GM23338 (cell line): ENCODE measurements around the gene ATXN1L. TPM values are rescaled to one million over a fixed set of nuclear protein-coding genes. Genes with fewer than 3 reads are reported as not detected.

Experiments used
- ATAC-seq: fragments of 200-7000 bp; cut with Tn5 transposase; 3 replicates; pipeline ENCODE4 v1.9.1; 2020
- DNase-seq: peaks from one replicate; pipeline ENCODE4 v3.0.0-alpha.2; 2015; ENCODE audit warnings: low spot score
- H2AFZ ChIP-seq: fragments of 200-600 bp; sonication (generic); 2 replicates; pipeline ENCODE4 v1.8.0; 2016; ENCODE audit warnings: antibody characterized with exemption, mild to moderate bottlenecking, moderate library complexity
- H3F3A ChIP-seq: fragments of 200-600 bp; sonication (generic); replicated peaks from 2 replicates; pipeline ENCODE4 v1.8.0; 2017; ENCODE audit warnings: antibody characterized with exemption, mixed run types, low read depth
- H3K27ac ChIP-seq: fragments of 200-600 bp; sonication (generic); 2 replicates; pipeline ENCODE4 v1.6.1; 2016; ENCODE audit warnings: low read depth
- H3K27me3 ChIP-seq: fragments of 200-600 bp; sonication (generic); 2 replicates; pipeline ENCODE4 v1.8.0; 2016; ENCODE audit warnings: mild to moderate bottlenecking, mixed run types, moderate library complexity; ENCODE audit not compliant: insufficient read depth
- H3K36me3 ChIP-seq: fragments of 200-600 bp; sonication (generic); 2 replicates; pipeline ENCODE4 v1.8.0; 2016; ENCODE audit warnings: mild to moderate bottlenecking; ENCODE audit not compliant: insufficient read depth
- H3K4me1 ChIP-seq: fragments of 200-600 bp; sonication (generic); 2 replicates; pipeline ENCODE4 v1.8.0; 2016; ENCODE audit warnings: mild to moderate bottlenecking, moderate library complexity; ENCODE audit not compliant: insufficient read depth
- H3K4me2 ChIP-seq: fragments of 200-600 bp; sonication (generic); 2 replicates; pipeline ENCODE4 v1.7.1; 2017; ENCODE audit warnings: mixed run types
- H3K4me3 ChIP-seq: fragments of 200-600 bp; sonication (generic); 2 replicates; pipeline ENCODE4 v1.6.1; 2016; ENCODE audit warnings: mixed run types
- H3K79me2 ChIP-seq: fragments of 200-600 bp; sonication (generic); replicated peaks from 2 replicates; pipeline ENCODE4 v1.8.0; 2017; ENCODE audit warnings: mild to moderate bottlenecking; ENCODE audit not compliant: insufficient read depth
- H3K9me2 ChIP-seq: fragments of 200-600 bp; sonication (generic); 2 replicates; pipeline ENCODE4 v1.8.0; 2017; ENCODE audit not compliant: insufficient read depth
- H4K20me1 ChIP-seq: fragments of 200-600 bp; sonication (generic); replicated peaks from 2 replicates; pipeline ENCODE4 v1.8.0; 2017; ENCODE audit warnings: mild to moderate bottlenecking; ENCODE audit not compliant: insufficient read depth
- H3K27ac Mint-ChIP-seq: 2 replicates; pipeline ENCODE4 v1.8.0; 2020; ENCODE audit warnings: inconsistent platforms, mild to moderate bottlenecking, moderate library complexity, mixed read lengths
- H3K27me3 Mint-ChIP-seq: 3 replicates; pipeline ENCODE4 v1.8.0; 2022; ENCODE audit warnings: low read depth, mild to moderate bottlenecking, moderate library complexity, mixed read lengths, inconsistent platforms; ENCODE audit not compliant: insufficient read depth, poor library complexity
- H3K36me3 Mint-ChIP-seq: 3 replicates; pipeline ENCODE4 v1.8.0; 2021; ENCODE audit warnings: low read depth, mild to moderate bottlenecking, inconsistent platforms, moderate library complexity, mixed read lengths
- H3K4me1 Mint-ChIP-seq: 3 replicates; pipeline ENCODE4 v1.8.0; 2020; ENCODE audit warnings: mild to moderate bottlenecking, inconsistent platforms, mixed read lengths
- H3K4me3 Mint-ChIP-seq: 3 replicates; pipeline ENCODE4 v1.8.0; 2021; ENCODE audit warnings: moderate library complexity, mild to moderate bottlenecking, inconsistent platforms, mixed read lengths
- H3K9me3 Mint-ChIP-seq: 3 replicates; pipeline ENCODE4 v1.8.0; 2020; ENCODE audit warnings: moderate library complexity, mild to moderate bottlenecking, inconsistent platforms, mixed read lengths
- CREB1 ChIP-seq: fragments of 250-450 bp; sonication (Bioruptor Pico); IDR thresholded peaks from 2 replicates; pipeline ENCODE4 v1.5.0; 2020; ENCODE audit warnings: low read depth, mild to moderate bottlenecking, moderate library complexity
- CTCF ChIP-seq, 2 experiments: fragments of 200-600 bp in 1 of 2; sonication (generic) in 1 of 2; conservative IDR thresholded peaks; 2 replicates each; pipeline versions ENCODE4 v1.5.1 to v1.6.1; 2016 to 2017; ENCODE audit warnings: antibody characterized with exemption in 2 of 2, low read depth in 2 of 2, mild to moderate bottlenecking in 2 of 2, moderate library complexity in 1 of 2
- EZH2 ChIP-seq: fragments of 200-600 bp; sonication (generic); IDR thresholded peaks from one replicate; pipeline ENCODE4 v1.8.0; 2017; ENCODE audit warnings: antibody characterized with exemption, mild to moderate bottlenecking, low read depth; ENCODE audit not compliant: unreplicated experiment
- EZH2phosphoT487 ChIP-seq: fragments of 200-600 bp; sonication (generic); IDR thresholded peaks from one replicate; pipeline ENCODE4 v1.8.1; 2018; ENCODE audit warnings: antibody characterized with exemption; ENCODE audit not compliant: unreplicated experiment
- NANOG ChIP-seq: IDR thresholded peaks from 2 replicates; pipeline ENCODE4 v1.6.1; 2016; ENCODE audit warnings: antibody characterized with exemption, borderline replicate concordance
- POLR2AphosphoS5 ChIP-seq: IDR thresholded peaks from 2 replicates; pipeline ENCODE4 v1.6.1; 2016; ENCODE audit warnings: antibody characterized with exemption, low read depth
- REST ChIP-seq: IDR thresholded peaks from one replicate; pipeline ENCODE4 v1.6.1; 2018; ENCODE audit warnings: antibody characterized with exemption; ENCODE audit not compliant: unreplicated experiment
- STAT1 ChIP-seq: IDR thresholded peaks from one replicate; pipeline ENCODE4 v1.6.1; 2016; ENCODE audit warnings: antibody characterized with exemption; ENCODE audit not compliant: unreplicated experiment
- ZNF114 ChIP-seq: fragments of 250-450 bp; sonication (Bioruptor Pico); IDR thresholded peaks from 2 replicates; pipeline ENCODE4 v1.5.0; 2020; ENCODE audit warnings: mild to moderate bottlenecking, moderate library complexity
- ZNF331 ChIP-seq: fragments of 250-450 bp; sonication (Bioruptor Pico); IDR thresholded peaks from 2 replicates; pipeline ENCODE4 v1.5.0; 2020; ENCODE audit warnings: low read depth, mild to moderate bottlenecking, moderate library complexity
- ZNF462 ChIP-seq: fragments of 250-450 bp; sonication (Bioruptor Pico); IDR thresholded peaks from 2 replicates; pipeline ENCODE4 v1.5.0; 2020; ENCODE audit warnings: mild to moderate bottlenecking, moderate library complexity
- polyA plus RNA-seq: library from polyadenylated mRNA; unstranded; fragments of >200 nt; fragmentation: Nextera tagmentation; extraction: Ambion mirVana; gene quantifications from 2 replicates; pipeline ENCODE4 v1.2.1, GENCODE V29; 2016
- total RNA-seq: library from RNA; depleted of rRNA; stranded (reverse); fragments of >200 nt; shearing (Covaris generic); gene quantifications from 2 replicates; pipeline ENCODE4 v1.2.3, GENCODE V29; 2014

Gene ATXN1L
- total and polyA plus RNA-seq, 2 experiments from 2014 or later, result 8.5 to 22.1 TPM

- Histone ChIP-seq H3K36me3 (no peaks in the 10 kb centered on the region), H3K27me3 (no peaks in the 10 kb centered on the region)
- no peak for TF ChIP-seq ZNF331 (CRISPR knock-in tag)
- TF ChIP-seq CREB1 (CRISPR knock-in tag), result no peak
- TF ChIP-seq POLR2AphosphoS5, result no peak
- TF ChIP-seq CTCF (conservative IDR thresholded peaks at IDR 0.05; ENCODE audit: low read depth in 2 of 2), result no peak
- TF ChIP-seq STAT1, result no peak
- TF ChIP-seq NANOG, result no peak
- TF ChIP-seq ZNF114 (CRISPR knock-in tag), result no peak
- TF ChIP-seq ZNF462 (CRISPR knock-in tag), result no peak
- TF ChIP-seq EZH2, result no peak
- TF ChIP-seq REST, result no peak
- TF ChIP-seq EZH2phosphoT487, result no peak
Observed at GRCh38 chr16:71859762-71860521, 14.2 kb downstream of the ATXN1L start.

More at GRCh38 chr16:71859762-71860521, 14.2 kb downstream of the ATXN1L start:
- no peaks in the 10 kb centered on the region for H3K4me1 ChIP-seq
- Mint-ChIP-seq H3K4me1 (no peaks in the 10 kb centered on the region), H3K36me3 (peaks cover 29% of the 10 kb centered on the region), H3K9me3 (no peaks in the 10 kb centered on the region), H3K27me3 (peaks cover 2% of the 10 kb centered on the region), H3K27ac (no peak overlapping the region), H3K4me3 (no peak overlapping the region)
- DNase-seq (no peak), ATAC-seq (no peak)
- H3K79me2 ChIP-seq, result no peaks in the 10 kb centered on the region
- no peaks in the 10 kb centered on the region for H3K9me2 ChIP-seq
- no peak overlapping the region for H2AFZ ChIP-seq
- H4K20me1 ChIP-seq, result peaks cover under 1% of the 10 kb centered on the region
- H3K4me3 ChIP-seq, result no peak overlapping the region
- H3F3A ChIP-seq, result no peaks in the 10 kb centered on the region
- H3K4me2 ChIP-seq, result no peak overlapping the region
- no peak overlapping the region for H3K27ac ChIP-seq
